GM18907 (cell line): Measurements from ENCODE around the gene CCDC182.

Source experiments
- ATAC-seq: cut with Tn5 transposase; IDR thresholded peaks from one replicate; pipeline ENCODE4 v1.9.1; 2021; ENCODE audit warnings: mild to moderate bottlenecking, moderate library complexity; ENCODE audit not compliant: unreplicated experiment

CCDC182 gene

DNA sequence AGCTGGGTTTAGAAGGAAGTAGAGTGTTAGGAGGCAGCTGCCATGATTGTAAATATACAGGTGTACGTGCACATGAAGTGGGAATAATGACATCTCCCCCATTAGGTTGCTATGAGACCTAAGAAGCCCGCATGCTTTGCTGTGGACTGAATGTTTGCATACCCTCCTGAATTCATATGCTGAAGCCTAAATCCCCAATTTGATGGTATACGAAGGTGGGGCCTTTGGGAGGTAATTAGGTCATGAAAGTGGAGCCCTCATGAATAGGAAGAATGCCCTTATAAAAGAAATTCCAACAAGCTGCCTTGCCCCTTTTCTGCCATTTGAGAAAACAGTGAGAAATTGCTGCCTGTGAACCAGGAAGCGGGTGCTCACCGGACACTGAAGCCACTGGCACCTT is 44.0 kb downstream of the CCDC182 start:
- no peak for ATAC-seq

DNA sequence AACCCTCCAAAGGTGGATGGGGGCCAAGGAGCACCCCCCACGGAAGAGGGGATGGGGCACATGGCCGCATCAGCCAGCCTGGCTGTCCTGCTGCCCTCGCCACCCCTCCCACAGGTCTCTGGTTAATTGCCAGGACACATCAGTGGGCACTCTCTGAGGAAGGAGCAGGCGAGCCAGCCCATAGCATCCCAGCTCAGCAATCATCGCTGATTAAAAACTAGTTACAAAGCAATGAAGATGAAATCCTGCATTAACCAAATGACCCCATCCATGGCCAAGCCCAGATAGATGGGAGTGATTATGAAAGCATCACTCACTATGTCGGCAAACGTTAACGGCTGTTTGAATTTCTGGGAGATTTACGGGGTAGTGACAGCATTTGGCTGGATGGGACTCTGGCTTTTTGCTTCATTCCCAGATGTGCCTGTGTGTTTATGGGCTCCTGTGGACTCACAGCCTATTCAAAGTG is 45.3 kb downstream of the CCDC182 start:
- ATAC-seq, result no peak

DNA sequence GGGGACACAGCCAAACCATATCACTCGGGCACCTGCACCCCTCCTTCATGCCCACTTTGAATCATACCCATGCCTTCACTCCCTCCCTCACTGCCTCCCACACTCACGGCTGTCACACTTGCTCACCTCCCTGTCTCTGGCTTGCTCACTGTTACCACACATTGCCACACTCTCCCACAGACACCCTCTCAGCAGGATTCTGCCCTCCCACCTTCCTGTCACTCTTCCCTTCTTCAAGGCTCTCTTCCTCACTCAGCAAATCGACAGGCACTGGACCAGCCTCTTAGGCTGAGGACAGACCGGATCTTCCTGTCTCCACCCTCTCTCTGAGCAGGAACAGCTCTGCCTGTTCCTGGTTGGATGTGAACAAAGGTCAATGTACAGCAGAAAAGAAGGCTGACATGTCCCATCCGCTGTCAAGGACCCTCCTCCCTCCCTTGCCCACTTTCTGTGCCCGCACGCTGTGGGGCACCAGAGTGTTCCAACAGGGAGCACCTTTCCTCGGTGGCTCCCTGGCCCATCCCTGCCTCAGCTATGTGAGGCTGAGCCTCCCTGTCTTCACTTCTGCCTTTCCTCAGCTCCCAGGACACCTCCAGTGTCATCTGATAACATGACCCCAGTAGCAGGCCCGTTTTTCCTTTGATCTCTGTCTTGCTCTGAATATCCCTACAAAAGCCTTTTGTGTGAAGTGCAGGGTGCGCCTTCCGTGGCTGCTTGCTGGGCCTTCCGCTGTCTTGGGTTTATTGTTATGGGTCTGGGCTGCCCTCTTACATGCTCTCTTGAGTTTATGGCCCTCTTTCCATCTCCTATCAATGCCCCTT is 47.0 kb downstream of the CCDC182 start:
- ATAC-seq, result no peak

DNA sequence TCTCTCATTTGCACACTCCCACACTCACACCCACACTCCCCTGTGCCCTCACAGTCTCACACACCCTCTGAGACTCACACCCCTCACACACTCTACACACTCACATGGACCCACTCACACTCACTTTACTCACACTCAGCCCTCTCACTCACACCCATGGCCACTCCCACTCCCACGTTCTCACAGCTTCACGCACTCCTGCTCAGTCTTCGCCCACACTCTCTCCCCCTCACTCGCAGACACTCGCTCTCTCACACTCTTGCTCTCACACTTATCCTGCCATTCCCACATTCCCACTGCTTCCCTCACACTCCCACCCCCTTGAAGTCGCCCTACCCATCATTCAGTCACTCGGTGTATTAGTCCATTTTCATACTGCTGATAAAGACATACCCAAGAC is 47.9 kb downstream of the CCDC182 start:
- no peak for ATAC-seq

DNA sequence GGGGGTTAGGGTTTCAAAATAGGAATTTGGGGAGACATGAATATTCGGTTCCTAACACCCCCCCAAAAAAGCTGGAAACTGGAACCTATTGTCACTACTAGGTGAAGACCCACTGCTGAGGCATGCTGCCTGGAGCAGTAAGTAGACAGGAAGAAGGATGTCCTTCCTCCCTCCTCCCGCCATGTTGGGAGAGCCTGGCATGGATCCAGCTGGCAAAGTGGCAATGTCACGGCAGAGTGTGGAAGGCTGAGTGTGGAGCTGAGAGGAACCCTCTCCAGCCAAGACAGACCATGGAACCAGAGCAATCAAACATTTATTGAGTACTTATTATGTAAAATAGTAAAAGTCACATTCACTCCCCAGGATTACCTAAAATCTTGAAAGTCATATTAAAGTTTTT is 49.0 kb downstream of the CCDC182 start:
- ATAC-seq, result no peak
